HG02970 (cell line): ENCODE measurements around the gene SORCS2.

Experiments
- ATAC-seq: cut with Tn5 transposase; IDR thresholded peaks from one replicate; pipeline ENCODE4 v1.9.1; 2021; ENCODE audit warnings: mild to moderate bottlenecking, moderate library complexity, moderate number of reproducible peaks; ENCODE audit not compliant: unreplicated experiment, low FRiP score

Gene SORCS2

GRCh38 chr4:7197910-7198309 is 5.6 kb downstream of the SORCS2 start:
- no peak for ATAC-seq

GRCh38 chr4:7198440-7199128 is 6.2 kb downstream of the SORCS2 start:
- no peak for ATAC-seq

- no peak for ATAC-seq
These were observed 6.9 kb downstream of the SORCS2 start for GRCh38 chr4:7199129-7199725.

GRCh38 chr4:7199771-7200441 is 7.6 kb downstream of the SORCS2 start:
- no peak for ATAC-seq

- ATAC-seq: no peak
These were observed 8.5 kb downstream of the SORCS2 start for GRCh38 chr4:7200801-7201200.

- ATAC-seq: no peak
These were observed 9.3 kb downstream of the SORCS2 start for GRCh38 chr4:7201420-7202305.

- no peak for ATAC-seq
These were observed 10.1 kb downstream of the SORCS2 start for GRCh38 chr4:7202411-7202810.

GRCh38 chr4:7204656-7205387 is 12.5 kb downstream of the SORCS2 start:
- ATAC-seq: no peak

- no peak for ATAC-seq
These were observed 14.0 kb downstream of the SORCS2 start for GRCh38 chr4:7206385-7206784.

GRCh38 chr4:7206911-7207567 is 14.7 kb downstream of the SORCS2 start:
- no peak for ATAC-seq

- ATAC-seq: no peak
These were observed 15.4 kb downstream of the SORCS2 start for GRCh38 chr4:7207628-7208231.

GRCh38 chr4:7208509-7209451 is 16.4 kb downstream of the SORCS2 start:
- no peak for ATAC-seq

- no peak for ATAC-seq
These were observed 17.4 kb downstream of the SORCS2 start for GRCh38 chr4:7209699-7210098.

GRCh38 chr4:7210824-7211223 is 18.5 kb downstream of the SORCS2 start:
- no peak for ATAC-seq

- no peak for ATAC-seq
These were observed 19.9 kb downstream of the SORCS2 start for GRCh38 chr4:7212101-7212674.

- ATAC-seq: no peak
These were observed 20.6 kb downstream of the SORCS2 start for GRCh38 chr4:7212921-7213320.

- ATAC-seq: no peak
These were observed 21.5 kb downstream of the SORCS2 start for GRCh38 chr4:7213807-7214206.

- no peak for ATAC-seq
These were observed 22.0 kb downstream of the SORCS2 start for GRCh38 chr4:7214359-7214758.
